GM12865 (cell line): Measurements from ENCODE around the gene CACNG4.
"Not testable (repeated sequence)": the region's sequence is repeated elsewhere in the genome, so short reads cannot be mapped to it uniquely, and the experiment has no call there.

Experiments used
- DNase-seq: peaks from one replicate; pipeline ENCODE4 v3.0.0; 2010; ENCODE audit warnings: low read depth
- H3K4me3 ChIP-seq: 2 replicates; pipeline ENCODE4 v1.5.1; 2011; ENCODE audit warnings: mild to moderate bottlenecking, low read depth, low read length, control low read depth
- CTCF ChIP-seq: IDR thresholded peaks from 2 replicates; pipeline ENCODE4 v1.5.1; 2011; ENCODE audit warnings: low read length, control low read depth, low read depth, inconsistent platforms; ENCODE audit not compliant: insufficient read depth; ENCODE audit errors: missing control alignments

Gene CACNG4

GRCh38 chr17:66967837-66968543, 3.5 kb downstream of the CACNG4 start:
- no peak for DNase-seq
- TF ChIP-seq CTCF: no peak
- H3K4me3 ChIP-seq: no peak overlapping the region

- DNase-seq: no peak
- H3K4me3 ChIP-seq: no peak overlapping the region
- TF ChIP-seq CTCF: no peak
Observed at GRCh38 chr17:66968916-66969315, 4.4 kb downstream of the CACNG4 start.

GRCh38 chr17:66970140-66970539, 5.6 kb downstream of the CACNG4 start:
- no peak for TF ChIP-seq CTCF
- H3K4me3 ChIP-seq: no peak overlapping the region
- DNase-seq: no peak

- no peak overlapping the region for H3K4me3 ChIP-seq
- no peak for TF ChIP-seq CTCF
- DNase-seq: no peak
Observed at GRCh38 chr17:66970797-66971196, 6.3 kb downstream of the CACNG4 start.

- no peak for TF ChIP-seq CTCF
- no peak for DNase-seq
- H3K4me3 ChIP-seq: no peak overlapping the region
Observed at GRCh38 chr17:66971264-66971663, 6.8 kb downstream of the CACNG4 start.

- H3K4me3 ChIP-seq: no peak overlapping the region
- no peak for DNase-seq
- TF ChIP-seq CTCF: no peak
Observed at GRCh38 chr17:66971730-66972441, 7.4 kb downstream of the CACNG4 start.

- DNase-seq, H3K4me3 ChIP-seq: not testable (repeated sequence)
Observed at GRCh38 chr17:66972442-66972830, 7.9 kb downstream of the CACNG4 start.
